ENCODE measurements around the gene FBN2.

FBN2 gene

DNA sequence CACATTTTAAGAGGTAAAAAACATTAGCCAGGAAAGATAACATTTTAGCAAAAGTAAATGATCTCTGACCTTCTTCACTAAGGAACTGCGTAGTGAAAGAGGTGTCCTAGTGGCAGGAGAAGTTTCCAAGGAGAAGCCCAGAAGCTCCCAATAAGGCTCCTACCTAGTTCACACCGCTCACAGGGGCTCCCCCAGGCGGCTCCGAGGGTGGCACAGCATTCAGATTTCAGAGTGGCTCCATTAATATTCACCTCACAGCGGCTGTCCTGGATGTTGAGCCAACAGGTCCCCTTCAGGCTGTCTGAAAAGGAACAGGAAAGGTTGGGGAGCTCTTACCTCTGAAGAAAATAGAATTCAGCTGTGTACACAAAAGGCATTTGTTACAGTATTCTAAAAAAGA is 187.3 kb downstream of the FBN2 start:
- no peaks in the 10 kb centered on the region for H3K27me3 ChIP-seq
- H3K9ac ChIP-seq: no peak overlapping the region
- no peaks in the 10 kb centered on the region for H3K36me3 ChIP-seq
- H3K9me3 ChIP-seq: no peaks in the 10 kb centered on the region
- no peak overlapping the region for H3K4me3 ChIP-seq
- no peaks in the 10 kb centered on the region for H4K20me1 ChIP-seq
- H3K4me1 ChIP-seq: peaks cover 5% of the 10 kb centered on the region; the same call in 1 of the 2 replicates
- no peak overlapping the region for H3K27ac ChIP-seq
- TF ChIP-seq Cebpa-rat (IDR thresholded peaks at IDR 0.05): no peak
- no peak overlapping the region for H3K4me2 ChIP-seq

- no peak overlapping the region for H3K4me2 ChIP-seq
- H3K36me3 ChIP-seq: no peaks in the 10 kb centered on the region
- no peaks in the 10 kb centered on the region for H4K20me1 ChIP-seq
- H3K4me3 ChIP-seq: no peak overlapping the region
- H3K9me3 ChIP-seq: no peaks in the 10 kb centered on the region
- H3K27me3 ChIP-seq: no peaks in the 10 kb centered on the region
- no peak for TF ChIP-seq Cebpa-rat (IDR thresholded peaks at IDR 0.05)
- no peak overlapping the region for H3K27ac ChIP-seq
- no peak overlapping the region for H3K9ac ChIP-seq
- peaks cover 7% of the 10 kb centered on the region; the same call in 1 of the 2 replicates for H3K4me1 ChIP-seq
Observed at GRCh38 chr5:128349044-128349858, 188.8 kb downstream of the FBN2 start.

DNA sequence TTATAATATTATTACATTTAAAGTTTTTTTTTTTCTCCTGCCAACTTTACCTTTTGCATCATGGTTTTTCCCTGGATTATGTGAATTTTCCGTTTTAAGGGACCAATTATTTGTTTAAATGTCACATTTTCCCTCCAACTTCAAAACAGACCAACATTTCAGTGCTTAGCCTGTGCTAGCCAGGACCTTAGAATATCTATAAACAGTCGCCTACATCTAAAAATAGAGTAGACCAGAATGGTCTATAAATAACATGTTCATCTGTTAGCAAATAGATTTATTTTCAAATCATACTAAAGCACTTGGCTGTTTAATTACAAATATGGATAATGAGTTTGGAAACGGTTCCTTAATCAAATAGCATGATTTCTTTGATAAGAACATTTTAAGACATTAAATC is 192.0 kb downstream of the FBN2 start:
- no peak overlapping the region for H3K27ac ChIP-seq
- no peaks in the 10 kb centered on the region for H3K27me3 ChIP-seq
- no peak for TF ChIP-seq Cebpa-rat (IDR thresholded peaks at IDR 0.05)
- H3K36me3 ChIP-seq: no peaks in the 10 kb centered on the region
- H3K4me3 ChIP-seq: no peak overlapping the region
- H4K20me1 ChIP-seq: no peaks in the 10 kb centered on the region
- no peak overlapping the region for H3K9ac ChIP-seq
- H3K9me3 ChIP-seq: no peaks in the 10 kb centered on the region
- H3K4me2 ChIP-seq: no peak overlapping the region
- peaks cover 7% of the 10 kb centered on the region; the same call in 1 of the 2 replicates for H3K4me1 ChIP-seq

- Histone ChIP-seq H3K9me3 (no peaks in the 10 kb centered on the region), H3K36me3 (no peaks in the 10 kb centered on the region), H3K27me3 (no peaks in the 10 kb centered on the region), H3K4me2 (no peak overlapping the region), H3K27ac (no peak overlapping the region), H4K20me1 (no peaks in the 10 kb centered on the region), H3K4me1 (peaks cover 7% of the 10 kb centered on the region; the same call in 1 of the 2 replicates), H3K9ac (no peak overlapping the region), H3K4me3 (no peak overlapping the region)
- no peak for TF ChIP-seq Cebpa-rat (IDR thresholded peaks at IDR 0.05)
Observed at GRCh38 chr5:128345247-128345646, 192.8 kb downstream of the FBN2 start.

- Histone ChIP-seq H3K4me1 (peaks cover 7% of the 10 kb centered on the region; the same call in 1 of the 2 replicates), H3K27me3 (no peaks in the 10 kb centered on the region), H3K9ac (no peak overlapping the region), H3K9me3 (no peaks in the 10 kb centered on the region), H3K4me3 (no peak overlapping the region), H3K27ac (no peak overlapping the region), H3K4me2 (no peak overlapping the region), H3K36me3 (no peaks in the 10 kb centered on the region), H4K20me1 (no peaks in the 10 kb centered on the region)
- no peak for TF ChIP-seq Cebpa-rat (IDR thresholded peaks at IDR 0.05)
Observed at GRCh38 chr5:128343168-128343567, 194.9 kb downstream of the FBN2 start.

DNA sequence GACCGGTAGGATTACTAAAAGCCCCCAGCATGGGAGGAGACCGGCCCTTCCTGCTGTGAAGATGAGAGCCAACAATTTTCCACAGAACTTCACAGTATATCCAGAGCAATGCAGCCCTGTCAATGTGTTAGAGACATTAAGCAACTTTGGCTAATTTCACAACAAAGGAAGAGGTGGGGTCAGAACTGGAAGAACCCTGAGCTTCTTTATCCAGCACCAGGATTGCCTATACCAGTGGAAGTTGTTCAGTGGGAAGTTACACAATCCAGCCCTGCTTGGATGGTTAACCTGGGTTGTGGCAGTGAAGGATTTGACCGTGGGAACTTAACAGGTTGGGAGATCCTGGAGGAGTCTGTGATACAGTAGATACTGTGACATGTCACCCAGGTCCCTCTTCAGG is 197.0 kb downstream of the FBN2 start:
- H3K9me3 ChIP-seq: no peaks in the 10 kb centered on the region
- H3K27ac ChIP-seq: no peak overlapping the region
- H3K4me1 ChIP-seq: peaks cover 5% of the 10 kb centered on the region; the same call in 1 of the 2 replicates
- TF ChIP-seq Cebpa-rat (IDR thresholded peaks at IDR 0.05): no peak
- no peak overlapping the region for H3K4me2 ChIP-seq
- no peak overlapping the region for H3K9ac ChIP-seq
- H3K4me3 ChIP-seq: no peak overlapping the region
- no peaks in the 10 kb centered on the region for H3K27me3 ChIP-seq
- H3K36me3 ChIP-seq: no peaks in the 10 kb centered on the region
- no peaks in the 10 kb centered on the region for H4K20me1 ChIP-seq

DNA sequence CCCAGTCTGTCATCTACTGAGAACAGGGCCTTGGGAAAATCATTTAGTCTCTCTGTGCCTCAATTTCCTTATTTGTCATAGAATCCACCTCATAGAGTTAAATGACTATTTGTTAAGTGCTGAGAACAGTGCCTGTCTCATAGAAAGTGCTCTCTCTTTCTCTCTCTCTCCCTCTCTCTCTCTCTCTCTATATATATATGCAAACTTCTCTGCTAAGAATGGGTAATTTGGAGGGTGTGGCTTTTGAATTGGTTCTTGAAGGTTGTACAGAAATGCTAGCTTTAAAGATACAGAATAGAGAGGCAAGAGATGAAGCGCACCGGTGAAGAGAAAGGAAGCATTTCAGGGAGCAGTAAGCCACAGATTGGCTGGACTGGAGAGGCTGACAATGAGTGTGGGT is 197.4 kb downstream of the FBN2 start:
- no peak for TF ChIP-seq Cebpa-rat (IDR thresholded peaks at IDR 0.05)
- Histone ChIP-seq H3K36me3 (no peaks in the 10 kb centered on the region), H3K27me3 (no peaks in the 10 kb centered on the region), H3K4me3 (no peak overlapping the region), H3K4me2 (no peak overlapping the region), H3K9ac (no peak overlapping the region), H4K20me1 (no peaks in the 10 kb centered on the region), H3K4me1 (peaks cover under 1% of the 10 kb centered on the region; the same call in 1 of the 2 replicates), H3K27ac (no peak overlapping the region), H3K9me3 (no peaks in the 10 kb centered on the region)

DNA sequence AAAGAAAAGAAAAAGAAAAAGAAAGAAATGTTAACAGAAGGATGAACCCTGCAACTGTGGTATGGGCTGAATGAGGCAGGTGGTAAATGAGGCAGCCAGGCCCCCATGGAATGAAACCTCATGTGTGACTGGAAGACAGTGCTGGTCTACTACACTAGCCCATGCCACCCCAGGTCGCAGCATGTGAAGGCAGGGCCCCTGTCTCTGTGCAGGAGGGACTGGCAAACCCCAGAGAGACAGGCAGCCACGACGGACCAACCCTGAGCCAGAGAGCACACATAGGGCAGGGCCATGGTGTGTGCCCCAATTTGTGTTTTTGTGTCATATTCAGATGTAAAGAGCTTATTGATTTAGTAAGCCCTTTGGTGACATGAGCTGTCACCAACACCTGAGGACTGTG is 198.5 kb downstream of the FBN2 start:
- TF ChIP-seq Cebpa-rat (IDR thresholded peaks at IDR 0.05): no peak
- Histone ChIP-seq H4K20me1 (no peaks in the 10 kb centered on the region), H3K4me3 (no peak overlapping the region), H3K27ac (no peak overlapping the region), H3K36me3 (no peaks in the 10 kb centered on the region), H3K4me1 (no peaks in the 10 kb centered on the region), H3K9me3 (no peaks in the 10 kb centered on the region), H3K4me2 (no peak overlapping the region), H3K27me3 (no peaks in the 10 kb centered on the region), H3K9ac (no peak overlapping the region)

DNA sequence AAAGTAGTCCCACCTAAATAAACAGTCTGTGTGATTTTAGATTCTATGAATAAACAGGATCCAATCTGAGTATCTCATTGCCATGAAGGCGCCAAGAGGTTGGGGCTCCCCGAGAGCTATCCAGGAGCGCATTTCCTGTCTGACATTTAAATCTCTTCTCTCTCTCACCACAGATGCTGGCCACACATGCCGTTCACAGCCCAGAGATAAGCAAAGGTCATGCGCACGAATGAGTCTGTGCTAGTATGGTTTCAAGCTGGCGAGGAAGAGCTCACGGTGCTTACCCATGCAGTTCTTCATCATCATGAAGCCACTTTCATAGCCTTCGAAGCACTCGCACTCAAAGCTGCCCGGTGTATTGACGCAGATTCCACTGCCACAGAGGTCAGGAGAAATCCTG is 199.4 kb downstream of the FBN2 start:
- Histone ChIP-seq H3K4me1 (no peaks in the 10 kb centered on the region), H3K9ac (no peak overlapping the region), H3K27me3 (no peaks in the 10 kb centered on the region), H3K9me3 (no peaks in the 10 kb centered on the region), H3K4me2 (no peak overlapping the region), H3K36me3 (no peaks in the 10 kb centered on the region), H3K4me3 (no peak overlapping the region), H3K27ac (no peak overlapping the region), H4K20me1 (no peaks in the 10 kb centered on the region)
- TF ChIP-seq Cebpa-rat (IDR thresholded peaks at IDR 0.05): no peak

GRCh38 chr5:128335339-128335738 is 202.7 kb downstream of the FBN2 start:
- Histone ChIP-seq H4K20me1 (no peaks in the 10 kb centered on the region), H3K4me2 (no peak overlapping the region), H3K9ac (no peak overlapping the region), H3K27ac (no peak overlapping the region), H3K4me1 (no peaks in the 10 kb centered on the region), H3K27me3 (no peaks in the 10 kb centered on the region), H3K9me3 (no peaks in the 10 kb centered on the region), H3K4me3 (no peak overlapping the region), H3K36me3 (no peaks in the 10 kb centered on the region)
- no peak for TF ChIP-seq Cebpa-rat (IDR thresholded peaks at IDR 0.05)
